Motor neuron (in vitro differentiated cells): ENCODE measurements around the gene ABT1. TPM values are rescaled to one million over a fixed set of nuclear protein-coding genes. Genes with fewer than 3 reads are reported as not detected.

Experiments
- ATAC-seq, 8 experiments: fragments of 200-7000 bp; cut with Tn5 transposase; replicated peaks in 6 of 8; 2 replicates each; pipeline ENCODE4 v1.8.0; 2021; ENCODE audit warnings: mild to moderate bottlenecking in 8 of 8, moderate library complexity in 8 of 8
- H3K27ac ChIP-seq, 2 donors: fragments of 250-450 bp; sonication (Bioruptor Pico); 2 replicates each; pipeline ENCODE4 v1.9.0; 2021; ENCODE audit warnings: antibody characterized with exemption in 2 of 2, mild to moderate bottlenecking in 2 of 2, moderate library complexity in 1 of 2
- H3K4me1 ChIP-seq, 2 donors: fragments of 250-450 bp; sonication (Bioruptor Pico); replicated peaks in 1 of 2; 2 replicates each; pipeline ENCODE4 v1.6.1; 2021; ENCODE audit warnings: antibody characterized with exemption in 2 of 2, mild to moderate bottlenecking in 2 of 2, moderate library complexity in 1 of 2
- H3K4me3 ChIP-seq, 5 donors: fragments of 250-450 bp; sonication (Bioruptor Pico); 2 replicates each; pipeline ENCODE4 v1.9.0; 2021; ENCODE audit warnings: antibody characterized with exemption in 5 of 5, mild to moderate bottlenecking in 5 of 5, moderate library complexity in 4 of 5
- WGBS, 10 experiments: fragments of 450-650 bp; shearing (Covaris generic); methylation state at CpG; one replicate each; pipeline ENCODE4 v1.0.0; 2022; 5-methylcytosine and 5-hydroxymethylcytosine counted together
- in situ Hi-C, 9 experiments: fragments of 400-800 bp; cut with MboI; loops; one replicate each; pipeline ENCODE4 v1.15.0; 2021; ENCODE audit warnings: low sequenced_read_pairs in 9 of 9, low pct_unique_long_range_greater_than_20kb in 2 of 9; ENCODE audit not compliant: unreplicated experiment in 9 of 9
- total RNA-seq, 8 experiments: library from RNA; unstranded; fragments of 300-600 nt; gene quantifications; 2 replicates each; pipeline versions ENCODE4 v1.2.3 to v1.2.4, GENCODE V29; 2022

Gene ABT1
- total RNA-seq, 8 experiments from 2014 or later, result 11.7 to 23.1 (median 16.5) TPM

GRCh38 chr6:26556263-26557070, 40.3 kb upstream of the ABT1 start:
- in situ Hi-C loops, result no loop called here
- peak; percentile 47 to 70 (median 54) for ATAC-seq
- WGBS, 10 experiments, result 3 to 43% (median 20%) methylated on average over 1 to 13 of the region's 16 CpGs; no CpG with 5 or more reads in 1 of the 10 experiments
- Histone ChIP-seq H3K4me3 (peak overlapping the region in 3 of 5 donors; percentile 41 to 58 (median 51)), H3K27ac (no peak overlapping the region), H3K4me1 (peaks cover 0 to 3% of the 10 kb centered on the region in 2 donors)

- H3K27ac ChIP-seq, result no peak overlapping the region
- H3K4me1 ChIP-seq, result no peaks in the 10 kb centered on the region
- in situ Hi-C loops, result no loop called here
- ATAC-seq, result no peak
- 65 to 97% (median 88%) methylated on average over 2 to 14 of the region's 17 CpGs for WGBS, 10 experiments
- no peak overlapping the region for H3K4me3 ChIP-seq
These were observed 35.0 kb upstream of the ABT1 start for GRCh38 chr6:26561533-26562466.

GRCh38 chr6:26563488-26563887, 33.3 kb upstream of the ABT1 start:
- Histone ChIP-seq H3K4me3 (no peak overlapping the region), H3K4me1 (no peaks in the 10 kb centered on the region), H3K27ac (no peak overlapping the region)
- in situ Hi-C loops, result no loop called here
- 33 to 82% (median 61%) methylated on average over 1 to 6 of the region's 6 CpGs; no CpG with 5 or more reads in 2 of the 10 experiments for WGBS, 10 experiments
- ATAC-seq, result no peak

- WGBS, 10 experiments, result 0 to 4% (median 1%) methylated on average over 4 to 29 of the region's 34 CpGs
- peak; percentile 47 to 82 (median 74) for ATAC-seq
- peak overlapping the region; percentile 58 to 73 (median 59) for H3K4me3 ChIP-seq
- in situ Hi-C loops, result no loop called here
- H3K27ac ChIP-seq, result no peak overlapping the region
- no peaks in the 10 kb centered on the region for H3K4me1 ChIP-seq
These were observed 27.9 kb upstream of the ABT1 start for GRCh38 chr6:26568601-26569432.

GRCh38 chr6:26569433-26569764, 27.4 kb upstream of the ABT1 start:
- in situ Hi-C loops, result no loop called here
- Histone ChIP-seq H3K4me3 (peak overlapping the region; percentile 58 to 73 (median 59)), H3K27ac (no peak overlapping the region), H3K4me1 (no peaks in the 10 kb centered on the region)
- no peak for ATAC-seq
- 0 to 18% (median 0%) methylated on average over 1 to 2 of the region's 2 CpGs; no CpG with 5 or more reads in 5 of the 10 experiments for WGBS, 10 experiments

- H3K4me3 ChIP-seq, result no peak overlapping the region
- no peak overlapping the region for H3K27ac ChIP-seq
- no peak for ATAC-seq
- 0 to 98% (median 85%) methylated on average over 1 to 18 of the region's 21 CpGs; no CpG with 5 or more reads in 1 of the 10 experiments for WGBS, 10 experiments
- in situ Hi-C loops, result no loop called here
- H3K4me1 ChIP-seq, result no peaks in the 10 kb centered on the region
These were observed 26.5 kb upstream of the ABT1 start for GRCh38 chr6:26570027-26570809.

GRCh38 chr6:26571592-26572296, 25.0 kb upstream of the ABT1 start:
- Histone ChIP-seq H3K4me3 (peak overlapping the region; percentile 23 to 44 (median 38)), H3K4me1 (no peaks in the 10 kb centered on the region), H3K27ac (peak overlapping the region in 1 of 2 donors; percentile 12)
- ATAC-seq, result peak; percentile 70 to 86 (median 75)
- in situ Hi-C loops, result no loop called here
- WGBS, 10 experiments, result 0 to 60% (median 12%) methylated on average over 3 to 19 of the region's 24 CpGs

GRCh38 chr6:26575494-26575939, 21.2 kb upstream of the ABT1 start:
- WGBS, 10 experiments, result 29 to 83% (median 49%) methylated on average over 2 to 10 of the region's 10 CpGs
- in situ Hi-C loops, result loop anchor here in 1 of 9 experiments (25.0 kb wide), 1 partner anchor 238 kb away; no protein-coding TSS in a partner anchor
- ATAC-seq, result peak in 1 of 8 experiments; percentile 16
- Histone ChIP-seq H3K27ac (no peak overlapping the region), H3K4me1 (no peaks in the 10 kb centered on the region), H3K4me3 (no peak overlapping the region)

GRCh38 chr6:26576407-26576843, 20.3 kb upstream of the ABT1 start:
- WGBS, 10 experiments, result 38 to 70% (median 62%) methylated on average over 2 to 7 of the region's 7 CpGs; no CpG with 5 or more reads in 1 of the 10 experiments
- no peak for ATAC-seq
- no peak overlapping the region for H3K4me3 ChIP-seq
- in situ Hi-C loops, result loop anchor here in 1 of 9 experiments (25.0 kb wide), 1 partner anchor 239 kb away; no protein-coding TSS in a partner anchor
- no peaks in the 10 kb centered on the region for H3K4me1 ChIP-seq
- H3K27ac ChIP-seq, result no peak overlapping the region

GRCh38 chr6:26576929-26577719, 19.6 kb upstream of the ABT1 start:
- H3K4me3 ChIP-seq, result peak overlapping the region in 3 of 5 donors; percentile 14 to 20 (median 17)
- in situ Hi-C loops, result loop anchor here in 1 of 9 experiments (25.0 kb wide), 1 partner anchor 240 kb away; no protein-coding TSS in a partner anchor

More at GRCh38 chr6:26576929-26577719, 19.6 kb upstream of the ABT1 start:
- Histone ChIP-seq H3K4me1 (no peaks in the 10 kb centered on the region), H3K27ac (no peak overlapping the region)
- peak; percentile 45 to 85 (median 70) for ATAC-seq
- 1 to 16% (median 7%) methylated on average over 4 to 28 of the region's 31 CpGs for WGBS, 10 experiments
